ENCODE measurements around the gene DNAJC18.
A peak's percentile ranks its signal among the peaks of the same experiment; 100 is the strongest.
"Not testable (repeated sequence)": the region's sequence is repeated elsewhere in the genome, so short reads cannot be mapped to it uniquely, and the experiment has no call there.

The DNAJC18 gene

GRCh38 chr5:139402561-139403158, 36.7 kb downstream of the DNAJC18 start:
- no peak for DNase-seq

- DNase-seq, result no peak
Measured at GRCh38 chr5:139401546-139401945, 37.8 kb downstream of the DNAJC18 start.

- DNase-seq, result no peak
Measured at GRCh38 chr5:139399501-139400121, 39.7 kb downstream of the DNAJC18 start.

- no peak for DNase-seq
Measured at GRCh38 chr5:139397921-139398320, 41.4 kb downstream of the DNAJC18 start.

GRCh38 chr5:139396691-139397090, 42.6 kb downstream of the DNAJC18 start:
- DNase-seq, result no peak

- no peak for DNase-seq
Measured at GRCh38 chr5:139395844-139396640, 43.3 kb downstream of the DNAJC18 start.

GRCh38 chr5:139394654-139395566, 44.4 kb downstream of the DNAJC18 start, which contains the start of gene PROB1:
PROB1 (minus strand) TSS chr5:139395104; CDS start chr5:139395081, 23 bp downstream.
- no peak for DNase-seq

GRCh38 chr5:139394123-139394653, 45.1 kb downstream of the DNAJC18 start:
- no peak for DNase-seq

GRCh38 chr5:139393497-139394122, 45.7 kb downstream of the DNAJC18 start:
- DNase-seq, result no peak

- no peak for DNase-seq
Measured at GRCh38 chr5:139392678-139393496, 46.4 kb downstream of the DNAJC18 start.

GRCh38 chr5:139392324-139392677, 47.0 kb downstream of the DNAJC18 start:
- no peak for DNase-seq

GRCh38 chr5:139391570-139392323, 47.6 kb downstream of the DNAJC18 start:
- DNase-seq, result peak; percentile 88

GRCh38 chr5:139390639-139391569, 48.4 kb downstream of the DNAJC18 start:
- no peak for DNase-seq

- no peak for DNase-seq
Measured at GRCh38 chr5:139389701-139390638, 49.4 kb downstream of the DNAJC18 start, which contains the start of gene MZB1. MZB1 (minus strand) TSS chr5:139389913; CDS start chr5:139389856, 57 bp downstream.

GRCh38 chr5:139388198-139388821, 51.0 kb downstream of the DNAJC18 start:
- DNase-seq, result peak; percentile 29

GRCh38 chr5:139387611-139388197, 51.6 kb downstream of the DNAJC18 start:
- DNase-seq, result peak; percentile 7

- not testable (repeated sequence) for DNase-seq
Measured at GRCh38 chr5:139386956-139387355, 52.4 kb downstream of the DNAJC18 start.

Data from NCI-H226 (cell line).